GM12801 (cell line): Measurements from ENCODE around the gene WWOX.

Source experiments
- CTCF ChIP-seq: IDR thresholded peaks from one replicate; pipeline ENCODE4 v1.5.1; 2011; ENCODE audit warnings: control low read depth; ENCODE audit not compliant: insufficient read length; ENCODE audit errors: extremely low read depth

WWOX gene

GRCh38 chr16:78667675-78668074, 568.2 kb downstream of the WWOX start:
- no peak for TF ChIP-seq CTCF

- no peak for TF ChIP-seq CTCF
Observed at GRCh38 chr16:78668393-78668792, 568.9 kb downstream of the WWOX start.

GRCh38 chr16:78669994-78670393, 570.5 kb downstream of the WWOX start:
- TF ChIP-seq CTCF, result no peak

GRCh38 chr16:78672779-78673556, 573.5 kb downstream of the WWOX start:
- no peak for TF ChIP-seq CTCF

GRCh38 chr16:78673884-78674283, 574.4 kb downstream of the WWOX start:
- no peak for TF ChIP-seq CTCF

- no peak for TF ChIP-seq CTCF
Observed at GRCh38 chr16:78675312-78675711, 575.9 kb downstream of the WWOX start.

GRCh38 chr16:78675951-78676792, 576.7 kb downstream of the WWOX start:
- TF ChIP-seq CTCF, result no peak
